Ovary (tissue), 3 donors: Measurements from ENCODE around the gene LRTM1.

Source experiments
- CTCF ChIP-seq, 3 donors: fragments of 450-650 bp in 2 of 3; fragments of 200-600 bp in 1 of 3; IDR thresholded peaks; one replicate each; pipeline versions ENCODE4 v1.5.1 to v1.8.0; 2016 to 2022; ENCODE audit warnings: antibody characterized with exemption in 3 of 3, mild to moderate bottlenecking in 1 of 3
- EP300 ChIP-seq: sonication (generic); formaldehyde crosslinking; IDR thresholded peaks from one replicate; pipeline ENCODE4 v1.6.1; 2017; ENCODE audit warnings: antibody characterized with exemption
- donor health status: DM: no; HTN: no; CAD: no.

DNA sequence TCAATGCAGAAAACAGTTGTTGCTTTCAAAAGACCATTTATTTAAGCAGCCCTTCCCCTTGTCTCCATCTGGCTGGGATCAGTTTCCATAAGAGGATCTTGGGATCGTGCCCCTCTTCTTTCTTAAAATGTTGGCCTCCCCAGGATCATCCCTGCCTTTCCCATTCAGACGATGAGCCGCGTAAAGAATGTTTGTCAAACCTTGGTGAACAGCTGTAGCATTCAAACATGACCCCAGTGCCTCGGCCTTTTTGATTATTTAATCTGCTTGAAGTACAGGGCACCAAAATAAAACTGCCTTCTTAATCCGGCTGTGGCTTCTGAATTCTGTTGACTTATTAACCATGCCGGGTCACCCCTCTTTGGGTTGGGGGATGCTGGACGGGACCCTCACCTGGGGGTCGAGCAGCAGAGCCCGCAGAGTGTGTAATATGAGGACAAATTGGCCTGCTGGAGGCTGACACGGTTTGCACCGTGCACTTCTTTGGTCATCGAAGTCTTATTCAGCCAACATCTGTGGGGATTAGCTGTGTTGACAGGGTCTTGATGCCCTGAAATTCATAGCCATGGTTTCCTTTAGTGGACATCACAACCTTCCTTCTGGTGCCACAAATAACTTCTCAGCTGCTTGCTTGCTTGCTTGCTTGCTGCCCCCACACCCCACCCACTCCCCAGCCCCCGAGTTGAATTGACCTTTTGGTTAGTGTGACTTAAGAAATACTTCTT lies at the start of gene LRTM1:
- TF ChIP-seq CTCF (IDR thresholded peaks at IDR 0.05) (no peak), EP300 (no peak)
